ENCODE results near the gene SSTR5.

The SSTR5 gene

GRCh38 chr16:1054660-1055556 is 17.6 kb upstream of the SSTR5 start:
- DNase-seq (ENCODE audit: low spot score) (peak; percentile 40), FAIRE-seq (no peak)

GRCh38 chr16:1055557-1055924 is 17.0 kb upstream of the SSTR5 start:
- DNase-seq (ENCODE audit: low spot score) (no peak), FAIRE-seq (no peak)

- FAIRE-seq = no peak
Observed at GRCh38 chr16:1056196-1056595, 16.4 kb upstream of the SSTR5 start.

GRCh38 chr16:1057252-1057932 is 15.2 kb upstream of the SSTR5 start:
- FAIRE-seq (no peak), DNase-seq (ENCODE audit: low spot score) (no peak)

More at GRCh38 chr16:1056196-1056595, 16.4 kb upstream of the SSTR5 start:
- DNase-seq (ENCODE audit: low spot score) = no peak

- FAIRE-seq (no peak), DNase-seq (ENCODE audit: low spot score) (no peak)
Observed at GRCh38 chr16:1058216-1058615, 14.3 kb upstream of the SSTR5 start.

GRCh38 chr16:1059310-1059709 is 13.2 kb upstream of the SSTR5 start:
- FAIRE-seq = no peak
- no peak for DNase-seq (ENCODE audit: low spot score)

- no peak for FAIRE-seq
- DNase-seq (ENCODE audit: low spot score) = no peak
Observed at GRCh38 chr16:1060416-1061340, 11.9 kb upstream of the SSTR5 start.

GRCh38 chr16:1061769-1062505 is 10.6 kb upstream of the SSTR5 start:
- no peak for FAIRE-seq
- DNase-seq (ENCODE audit: low spot score) = no peak

- DNase-seq (ENCODE audit: low spot score) = no peak
- no peak for FAIRE-seq
Observed at GRCh38 chr16:1062895-1063294, 9.7 kb upstream of the SSTR5 start.

- FAIRE-seq = no peak
Observed at GRCh38 chr16:1063728-1064127, 8.8 kb upstream of the SSTR5 start.

GRCh38 chr16:1065469-1066128 is 6.9 kb upstream of the SSTR5 start:
- no peak for FAIRE-seq

More at GRCh38 chr16:1063728-1064127, 8.8 kb upstream of the SSTR5 start:
- no peak for DNase-seq (ENCODE audit: low spot score)

GRCh38 chr16:1066584-1067172 is 5.9 kb upstream of the SSTR5 start:
- no peak for FAIRE-seq

More at GRCh38 chr16:1065469-1066128, 6.9 kb upstream of the SSTR5 start:
- DNase-seq (ENCODE audit: low spot score) = no peak

GRCh38 chr16:1067629-1068028 is 4.9 kb upstream of the SSTR5 start:
- no peak for FAIRE-seq

More at GRCh38 chr16:1066584-1067172, 5.9 kb upstream of the SSTR5 start:
- DNase-seq (ENCODE audit: low spot score) = no peak

GRCh38 chr16:1068451-1068850 is 4.1 kb upstream of the SSTR5 start:
- no peak for FAIRE-seq
- no peak for DNase-seq (ENCODE audit: low spot score)

More at GRCh38 chr16:1067629-1068028, 4.9 kb upstream of the SSTR5 start:
- DNase-seq (ENCODE audit: low spot score) = no peak

GRCh38 chr16:1069154-1069553 is 3.4 kb upstream of the SSTR5 start:
- FAIRE-seq = no peak
- DNase-seq (ENCODE audit: low spot score) = no peak

GRCh38 chr16:1070084-1070863 is 2.3 kb upstream of the SSTR5 start:
- DNase-seq (ENCODE audit: low spot score) = no peak
- no peak for FAIRE-seq

- DNase-seq (ENCODE audit: low spot score) (no peak), FAIRE-seq (no peak)
Observed at GRCh38 chr16:1070864-1071408, 1.6 kb upstream of the SSTR5 start.

- FAIRE-seq = no peak
- no peak for DNase-seq (ENCODE audit: low spot score)
Observed at GRCh38 chr16:1071561-1072225, 854 bp upstream of the SSTR5 start.
